Kidney epithelial cell (primary cell): ENCODE data around the gene ENDOV. TPM values are rescaled to one million over a fixed set of nuclear protein-coding genes. Genes with fewer than 3 reads are reported as not detected.

Experiments
- DNase-seq: peaks from one replicate; pipeline ENCODE4 v3.0.0-alpha.2; 2010; ENCODE audit warnings: low read depth
- H3K27me3 ChIP-seq: 2 replicates; pipeline ENCODE4 v1.6.0; 2011; ENCODE audit warnings: low read length; ENCODE audit not compliant: control insufficient read depth, insufficient read depth
- H3K36me3 ChIP-seq: 2 replicates; pipeline ENCODE4 v1.5.1; 2011; ENCODE audit warnings: low read length; ENCODE audit not compliant: control insufficient read depth, insufficient read depth
- H3K4me3 ChIP-seq: 2 replicates; pipeline ENCODE4 v1.5.1; 2011; ENCODE audit warnings: low read depth, mild to moderate bottlenecking, control low read depth, low read length
- CTCF ChIP-seq: IDR thresholded peaks from 2 replicates; pipeline ENCODE4 v1.5.1; 2011; ENCODE audit warnings: mild to moderate bottlenecking, moderate library complexity, low read length, control low read depth, inconsistent platforms; ENCODE audit not compliant: insufficient read depth, poor library complexity, severe bottlenecking
- total RNA-seq: library from RNA; depleted of rRNA; stranded (reverse); fragments of >200 nt; gene quantifications from 2 replicates; pipeline ENCODE4 v1.2.3, GENCODE V29; 2015

Gene ENDOV
- total RNA-seq, 1 donor from 2014 or later = 14.6 TPM

GRCh38 chr17:80389011-80389995 is 25.7 kb upstream of the ENDOV start:
- H3K27me3 ChIP-seq = no peaks in the 10 kb centered on the region
- peaks cover 5% of the 10 kb centered on the region for H3K36me3 ChIP-seq
- no peak for TF ChIP-seq CTCF
- no peak for DNase-seq
- H3K4me3 ChIP-seq = no peak overlapping the region

- TF ChIP-seq CTCF = no peak
- H3K36me3 ChIP-seq = peaks cover 5% of the 10 kb centered on the region
- DNase-seq = no peak
Measured at GRCh38 chr17:80393241-80393890, 21.6 kb upstream of the ENDOV start.

GRCh38 chr17:80393961-80394360 is 21.0 kb upstream of the ENDOV start:
- Histone ChIP-seq H3K36me3 (peaks cover 4% of the 10 kb centered on the region), H3K4me3 (no peak overlapping the region), H3K27me3 (no peaks in the 10 kb centered on the region)
- TF ChIP-seq CTCF = no peak
- DNase-seq = no peak

More at GRCh38 chr17:80393241-80393890, 21.6 kb upstream of the ENDOV start:
- H3K4me3 ChIP-seq = no peak overlapping the region
- H3K27me3 ChIP-seq = no peaks in the 10 kb centered on the region

GRCh38 chr17:80394629-80395216 is 20.2 kb upstream of the ENDOV start:
- Histone ChIP-seq H3K4me3 (no peak overlapping the region), H3K36me3 (peaks cover 4% of the 10 kb centered on the region), H3K27me3 (no peaks in the 10 kb centered on the region)
- no peak for DNase-seq
- TF ChIP-seq CTCF = no peak

- no peak overlapping the region for H3K4me3 ChIP-seq
- H3K27me3 ChIP-seq = no peaks in the 10 kb centered on the region
- no peak for TF ChIP-seq CTCF
- peaks cover 4% of the 10 kb centered on the region for H3K36me3 ChIP-seq
- DNase-seq = no peak
Measured at GRCh38 chr17:80395402-80396151, 19.4 kb upstream of the ENDOV start.
